Activated gamma-delta T cell (primary cell): Measurements from ENCODE around the gene DOK3.
A peak's percentile ranks its signal among the peaks of the same experiment; 100 is the strongest.

Experiments
- DNase-seq: peaks from one replicate; lab custom pipeline; 2025; lab: John Stamatoyannopoulos, UW

The DOK3 gene

DNA sequence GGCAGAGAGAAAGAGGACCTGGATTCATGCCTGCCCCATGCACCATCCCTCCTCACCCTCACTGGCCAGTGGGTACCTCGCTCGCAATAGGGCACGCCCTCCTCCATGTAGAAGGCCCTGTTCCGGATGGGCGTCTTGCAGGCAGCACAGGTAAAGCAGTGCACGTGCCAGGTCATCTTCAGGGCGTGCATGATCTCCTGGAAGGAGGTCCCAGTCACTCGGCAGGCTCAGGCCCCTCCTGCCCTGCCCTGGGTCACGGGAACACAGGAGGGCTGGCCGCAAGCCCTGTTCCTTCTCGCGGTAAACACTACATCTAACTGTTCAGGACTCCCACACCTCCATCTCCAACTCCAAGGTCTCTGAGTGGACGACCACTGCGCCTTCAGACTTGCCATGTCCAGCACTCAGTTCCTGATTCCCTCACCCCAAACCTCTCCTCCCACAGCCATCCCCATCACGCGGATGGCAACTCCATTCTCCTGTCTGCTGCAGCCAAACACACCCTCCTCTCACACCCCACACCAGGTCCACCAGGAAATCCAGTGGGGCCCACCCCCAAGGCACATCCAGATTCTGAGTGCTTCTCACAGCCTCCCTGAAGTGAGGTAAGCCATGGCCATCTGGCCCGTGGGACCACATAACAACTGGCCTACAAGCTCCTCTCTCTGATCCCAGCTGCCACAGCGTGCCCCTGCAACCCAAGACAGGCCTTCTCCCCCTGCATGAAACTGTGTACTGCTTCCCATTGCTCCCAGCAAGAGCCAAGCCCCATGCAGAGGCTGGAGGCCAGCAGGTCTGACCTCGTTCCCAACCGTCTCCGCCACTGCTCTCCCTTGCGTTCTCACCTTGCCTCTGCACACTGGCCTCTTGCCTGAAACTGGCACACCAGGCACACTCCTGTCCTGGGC, 25.4 kb downstream of the DOK3 start:
- DNase-seq: no peak

DNA sequence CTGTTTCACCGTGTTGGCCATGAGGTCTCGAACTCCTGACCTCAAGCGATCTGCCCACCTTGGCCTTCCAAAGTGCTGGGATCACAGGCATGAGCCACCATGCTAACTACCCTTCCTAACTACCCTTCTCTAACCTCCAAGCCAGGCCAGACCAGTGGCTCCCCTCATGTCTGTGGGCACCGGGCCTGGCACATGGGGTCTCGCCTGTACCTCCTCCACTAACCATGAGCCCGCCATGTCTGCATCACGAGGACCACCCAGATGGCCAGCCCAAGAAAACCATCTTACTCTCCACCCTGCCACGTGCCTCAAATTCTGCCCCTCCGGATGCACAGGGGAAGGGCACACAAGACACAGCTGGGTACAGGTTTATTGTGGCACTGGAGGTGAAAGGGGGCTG, 26.6 kb downstream of the DOK3 start:
- DNase-seq: no peak

DNA sequence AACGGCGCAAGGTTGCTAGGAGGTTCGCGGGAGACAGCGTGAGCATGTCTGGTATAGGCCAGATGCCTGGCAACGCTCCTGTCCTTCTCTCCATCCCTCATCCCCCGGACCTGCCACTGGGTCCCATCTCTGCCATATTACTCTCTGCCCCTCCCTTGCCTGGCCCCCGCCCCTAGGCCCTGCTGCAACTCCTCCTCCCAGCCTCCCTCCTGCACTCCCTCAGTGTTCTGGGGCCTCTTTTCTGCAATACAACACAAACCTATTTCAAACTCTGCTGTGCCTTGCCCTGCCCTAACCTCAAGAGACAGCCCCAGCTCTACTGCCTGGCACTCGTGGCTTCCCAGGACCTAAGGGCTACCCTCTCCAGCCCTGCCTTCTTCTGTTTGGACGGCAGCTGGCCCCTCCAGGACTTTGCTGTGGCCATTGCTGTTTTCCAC, 27.2 kb downstream of the DOK3 start:
- no peak for DNase-seq

DNA sequence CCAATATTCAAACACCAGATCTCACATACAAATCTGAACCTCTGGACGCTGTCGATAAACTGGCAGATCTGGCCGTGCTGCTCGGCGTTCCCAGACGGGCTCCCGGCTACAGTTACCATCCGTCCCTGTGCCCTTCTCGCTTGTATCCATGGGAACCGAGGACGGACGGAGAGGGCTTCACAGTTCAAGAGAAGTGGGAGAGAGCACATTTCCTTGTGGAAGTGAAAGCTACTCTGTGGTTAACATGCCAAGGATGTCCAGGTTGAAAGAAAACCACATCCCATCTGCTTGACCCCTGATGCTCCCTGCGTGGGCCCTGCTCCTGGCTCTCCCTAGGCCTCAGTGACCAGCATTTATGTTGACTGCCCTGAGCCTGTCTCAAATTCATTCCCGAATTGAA, 29.9 kb downstream of the DOK3 start:
- DNase-seq: no peak

DNA sequence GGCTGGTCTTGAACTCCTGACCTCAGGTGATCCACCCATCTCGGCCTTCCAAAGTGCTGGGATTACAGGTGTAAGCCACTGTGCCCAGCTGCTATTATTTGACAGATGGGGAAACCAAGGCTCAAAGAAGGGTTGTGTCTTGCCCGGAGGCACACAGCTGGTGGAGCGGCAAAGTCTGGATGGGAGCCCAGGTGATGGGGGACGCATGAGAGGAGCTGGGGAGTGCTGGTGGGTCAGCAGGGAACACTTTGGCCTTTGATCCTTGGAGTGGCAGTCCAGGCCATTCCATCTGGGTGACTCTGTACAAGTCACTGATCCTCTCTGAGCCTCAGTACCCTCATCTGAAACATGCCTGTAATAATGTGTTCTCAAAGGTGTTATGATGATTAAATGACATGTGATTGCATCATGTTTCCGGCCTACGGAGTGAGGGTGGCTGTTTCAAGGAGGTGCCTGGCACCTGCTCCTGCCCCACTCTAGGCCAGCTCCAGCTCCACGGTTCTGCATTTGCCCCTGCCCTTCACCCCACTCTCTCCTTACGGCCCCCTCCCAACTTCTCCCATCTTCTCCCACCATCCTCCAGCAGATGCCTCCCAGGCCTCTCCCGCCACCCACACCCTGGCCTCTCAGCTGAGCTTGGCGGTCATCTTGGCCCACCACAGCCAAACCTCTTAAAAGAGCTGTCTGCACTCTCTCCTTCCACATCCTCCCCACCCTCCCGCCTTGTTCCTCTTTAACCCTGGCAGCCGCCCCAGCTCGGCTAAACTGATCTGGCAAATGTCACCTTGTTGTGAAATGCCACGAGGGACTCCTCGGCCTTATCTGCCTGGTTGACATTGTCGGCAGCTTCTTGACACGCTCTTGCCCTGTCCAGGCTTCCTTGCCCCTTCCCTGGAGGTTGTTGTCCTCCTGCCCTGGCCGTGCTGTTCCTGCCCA, 30.6 kb downstream of the DOK3 start:
- no peak for DNase-seq

DNA sequence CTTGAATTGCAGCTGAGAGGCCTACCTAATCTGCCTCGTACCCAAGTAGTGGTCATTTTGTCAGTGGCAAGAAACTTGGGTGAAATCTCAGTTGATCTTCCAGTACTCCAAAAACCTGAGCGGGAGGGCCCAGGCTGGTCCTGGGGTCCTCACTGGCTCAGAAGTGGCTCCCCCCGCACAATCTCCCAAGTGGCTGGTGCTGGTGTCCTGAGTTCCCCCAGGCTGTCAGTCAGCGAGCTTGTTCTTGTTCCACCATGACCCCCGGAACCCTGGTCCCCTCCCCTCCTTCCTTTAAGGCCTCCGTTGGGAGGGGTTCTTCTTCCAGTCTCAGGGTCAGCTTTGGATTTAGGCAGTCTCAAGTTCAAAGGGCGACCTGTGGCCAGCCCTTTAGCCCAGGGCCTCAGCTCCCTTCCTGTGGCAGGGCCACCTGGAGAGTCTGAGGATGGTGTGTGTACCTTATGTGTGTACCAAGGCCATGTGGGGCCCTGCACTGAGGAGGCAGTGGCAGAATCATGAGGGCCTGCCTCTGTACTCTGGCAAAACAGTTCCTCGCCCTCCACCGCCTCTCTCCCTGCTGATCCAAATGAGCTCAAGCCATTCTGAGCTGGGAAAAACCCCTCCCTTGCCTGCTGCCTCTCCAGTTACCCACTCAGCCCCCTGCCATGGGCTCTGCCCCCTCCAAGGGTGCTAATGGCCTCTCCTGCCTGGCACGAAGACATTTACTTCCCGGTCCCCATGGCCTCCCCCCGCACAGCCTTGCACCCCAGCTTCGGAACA, 31.7 kb downstream of the DOK3 start:
- DNase-seq: no peak

DNA sequence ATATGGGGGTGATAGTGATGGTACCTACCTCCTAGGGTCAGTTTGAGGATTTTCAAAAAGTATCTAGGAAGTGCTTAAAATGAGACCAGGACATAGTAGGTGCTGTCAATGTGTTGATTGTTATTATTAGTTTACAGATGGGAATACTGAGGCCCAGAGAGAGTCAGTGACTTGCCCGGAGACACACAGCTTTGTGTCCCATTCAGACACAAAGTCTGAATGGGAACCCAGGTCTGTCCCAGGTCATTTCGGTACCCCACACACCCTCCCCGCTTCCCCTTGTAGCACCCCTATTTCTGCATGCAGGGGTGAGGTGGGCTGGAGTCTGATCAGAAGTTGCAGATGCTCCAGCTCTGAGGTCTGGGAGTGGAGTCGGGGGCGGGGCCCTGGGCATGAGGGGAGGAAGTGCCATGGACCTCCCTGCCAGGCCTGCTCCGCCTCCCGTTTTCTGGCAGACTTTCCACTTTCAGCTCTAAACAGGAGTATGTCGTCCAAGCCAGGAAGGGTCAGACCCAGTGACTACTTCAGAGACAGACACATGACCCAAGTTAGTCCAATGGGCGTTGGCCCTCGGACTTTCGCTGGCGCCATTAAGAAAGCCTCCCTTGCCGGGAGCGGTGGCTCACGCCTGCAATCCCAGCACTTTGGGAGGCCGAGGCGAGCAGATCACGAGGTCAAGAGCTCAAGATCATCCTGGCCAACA, 32.9 kb downstream of the DOK3 start:
- no peak for DNase-seq

DNA sequence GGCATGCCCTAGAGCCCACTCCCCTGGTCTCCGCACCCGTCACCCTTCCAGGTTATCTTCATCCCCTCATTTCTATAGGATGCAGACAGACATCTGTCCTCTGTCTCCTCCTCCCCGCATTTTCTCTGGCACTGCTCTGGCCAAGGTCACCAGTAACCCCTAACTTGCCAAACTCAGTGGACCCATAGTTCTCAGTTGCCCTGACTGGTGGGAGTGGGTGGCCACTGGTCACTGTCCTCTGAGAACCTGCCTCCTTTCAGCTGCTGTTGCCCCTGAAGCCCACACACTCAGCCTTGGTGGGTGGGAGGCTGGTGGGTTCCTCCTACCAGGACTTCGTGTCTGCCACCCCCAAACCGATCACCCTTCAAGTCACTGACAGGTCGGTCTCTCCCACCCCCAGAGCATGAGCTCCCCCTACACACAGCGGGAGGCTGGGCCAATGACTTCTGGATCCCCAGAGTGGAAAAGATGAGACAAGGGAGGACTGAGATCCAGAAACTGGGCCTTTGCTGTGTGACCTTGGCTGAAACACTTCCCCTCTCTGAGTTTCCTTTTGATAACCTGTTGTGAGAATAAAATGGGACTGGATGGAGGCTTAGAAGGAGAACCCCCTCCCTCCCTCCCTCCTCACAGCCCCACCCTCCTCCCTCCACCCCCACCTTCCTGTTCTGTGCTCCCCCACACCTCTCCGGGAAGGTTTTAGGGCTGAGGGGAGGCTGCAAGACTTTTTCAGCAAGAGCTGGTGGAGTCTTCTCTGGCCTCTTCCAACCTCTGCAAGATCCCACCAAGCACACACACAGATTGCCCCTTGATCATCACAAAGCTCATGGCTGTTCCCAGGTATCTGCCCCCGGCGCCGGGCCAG, 33.8 kb downstream of the DOK3 start:
- DNase-seq: no peak

DNA sequence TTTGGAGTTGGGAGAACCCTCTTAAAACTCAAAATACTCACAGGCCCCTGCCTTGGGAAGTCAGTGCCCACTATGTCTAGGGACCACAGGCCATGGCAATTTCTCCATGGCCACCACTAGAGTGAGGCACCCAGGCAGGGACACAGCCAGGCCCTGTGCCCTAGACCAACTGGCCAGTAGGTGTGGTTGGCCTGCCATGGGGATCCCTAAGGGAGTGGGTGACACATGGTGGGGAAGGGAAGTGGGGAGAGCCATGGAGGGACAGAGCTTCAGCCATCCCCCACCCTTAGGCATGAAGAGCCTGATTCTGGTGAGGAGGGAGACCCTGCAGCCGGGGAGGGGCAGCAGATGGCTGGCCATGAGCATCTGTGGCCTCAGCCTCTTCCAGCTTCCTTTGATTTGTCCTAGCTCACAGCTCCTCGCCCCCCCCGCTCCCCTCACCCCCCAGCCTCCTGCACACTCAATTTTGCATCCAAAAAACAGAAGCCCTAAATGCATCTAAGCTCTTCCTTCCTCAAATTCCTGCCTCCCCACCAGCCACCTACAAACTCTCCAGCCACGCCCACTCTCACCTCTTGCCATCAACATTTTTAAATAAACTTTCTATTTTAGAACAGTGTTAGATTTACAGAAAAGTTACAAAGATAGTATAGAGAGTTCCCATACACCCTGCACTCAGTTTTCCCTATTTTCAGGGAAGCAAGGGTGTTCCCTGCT, 34.6 kb downstream of the DOK3 start:
- DNase-seq: no peak

DNA sequence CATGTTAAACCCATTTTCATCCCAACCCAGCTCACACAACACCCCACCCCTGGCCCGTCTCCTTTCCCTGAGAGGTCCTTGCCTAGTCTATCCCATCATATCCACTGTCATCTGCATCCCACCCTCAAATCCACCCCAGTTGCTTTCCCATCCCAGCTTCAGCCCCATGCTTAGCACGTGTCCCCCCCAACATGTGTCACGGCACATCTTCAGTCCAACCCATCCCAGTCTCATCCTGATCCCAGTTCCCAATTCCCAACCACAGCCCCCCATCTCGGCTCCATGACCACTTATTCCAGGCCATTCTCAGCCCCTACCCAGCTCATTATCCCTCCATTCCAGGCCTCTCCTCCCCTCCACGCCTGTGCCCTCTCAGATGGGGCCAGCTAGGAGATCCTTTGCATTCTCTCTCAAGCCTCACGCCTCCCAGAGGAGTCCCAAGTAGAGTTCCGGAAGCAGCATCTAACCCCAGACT, 35.6 kb downstream of the DOK3 start:
- no peak for DNase-seq

DNA sequence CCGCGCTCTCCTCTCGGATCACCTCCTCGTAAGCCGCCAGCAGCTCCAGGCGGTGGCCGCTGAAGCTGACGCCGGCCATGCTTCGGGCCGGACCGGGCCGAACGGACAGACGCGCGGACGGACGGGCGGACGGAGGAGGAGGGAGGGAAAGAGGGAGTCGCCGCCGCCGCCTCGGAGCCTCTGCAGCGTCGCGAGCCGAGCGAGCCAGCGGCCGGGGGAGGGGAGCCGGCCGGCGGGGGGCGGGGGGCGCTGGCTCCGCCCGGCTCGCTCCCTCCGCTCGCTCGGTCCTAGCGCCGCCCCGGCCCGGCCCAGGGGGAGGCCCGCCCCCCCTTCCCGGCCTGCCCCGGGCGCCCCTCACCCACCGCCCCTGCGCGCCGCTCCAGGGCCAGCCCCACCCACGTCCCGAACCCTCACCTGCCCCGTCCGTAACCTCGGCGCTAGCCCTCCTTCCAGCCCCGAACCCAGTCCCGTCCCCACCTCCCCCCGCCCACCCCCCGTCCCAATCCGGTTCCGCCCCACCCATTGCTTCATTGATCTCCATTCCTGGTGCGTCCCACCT, 36.1 kb downstream of the DOK3 start, which contains the start of gene DBN1:
Gene DBN1, minus strand, starts transcription at position 192 of the 559 bp plus-strand sequence. Its CDS starts 113 bp downstream, at position 79.
- no peak for DNase-seq

DNA sequence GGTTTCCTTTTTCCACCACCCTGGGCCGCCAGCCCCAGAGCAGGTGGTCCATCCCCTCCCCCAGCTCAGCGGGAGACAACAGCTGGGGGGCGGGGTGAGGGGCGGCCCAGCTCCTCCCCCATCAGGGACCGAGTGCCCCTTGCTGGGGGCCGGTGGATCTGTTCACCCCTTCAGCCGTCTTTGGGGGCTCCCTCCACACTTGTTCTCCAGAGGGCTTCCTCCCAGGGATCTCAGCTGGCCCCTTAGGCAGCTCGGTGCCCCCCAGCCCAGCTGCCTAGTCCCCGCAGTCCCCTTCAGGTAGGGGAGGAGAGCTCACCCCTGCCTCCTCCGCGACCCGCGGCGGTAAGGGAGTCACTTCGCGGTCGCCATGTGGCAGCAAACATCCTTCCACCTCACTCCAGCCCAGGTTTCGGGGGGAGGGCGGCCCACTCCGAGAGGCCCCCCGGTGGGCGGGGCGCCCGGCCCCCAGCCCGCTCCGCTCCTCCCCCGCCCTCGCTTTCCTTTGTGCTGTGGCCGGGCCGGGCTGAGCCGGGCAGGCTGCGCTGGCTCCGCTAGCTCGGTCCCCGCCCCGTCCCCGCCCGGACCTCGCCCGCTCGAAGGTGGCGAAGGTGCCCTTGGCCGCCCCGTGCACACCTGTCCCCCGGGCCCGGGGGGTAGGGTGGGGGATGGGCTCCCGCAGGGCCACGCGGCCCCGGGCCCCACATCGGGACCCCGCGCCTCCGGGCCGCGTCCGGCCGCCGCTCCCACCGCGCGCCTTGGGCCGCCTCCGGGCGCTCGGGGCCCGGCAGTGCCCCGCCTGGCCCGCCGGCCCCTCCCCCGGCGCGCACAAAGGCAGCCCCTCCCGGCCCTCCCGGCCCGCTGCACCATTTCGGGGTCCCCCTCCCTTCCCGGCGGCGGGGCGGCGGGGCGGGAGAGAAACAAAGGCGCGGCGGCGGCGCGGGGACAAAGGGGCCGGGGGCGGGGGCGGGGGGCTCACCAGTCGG, 36.9 kb downstream of the DOK3 start:
- DNase-seq: peak; percentile 50

DNA sequence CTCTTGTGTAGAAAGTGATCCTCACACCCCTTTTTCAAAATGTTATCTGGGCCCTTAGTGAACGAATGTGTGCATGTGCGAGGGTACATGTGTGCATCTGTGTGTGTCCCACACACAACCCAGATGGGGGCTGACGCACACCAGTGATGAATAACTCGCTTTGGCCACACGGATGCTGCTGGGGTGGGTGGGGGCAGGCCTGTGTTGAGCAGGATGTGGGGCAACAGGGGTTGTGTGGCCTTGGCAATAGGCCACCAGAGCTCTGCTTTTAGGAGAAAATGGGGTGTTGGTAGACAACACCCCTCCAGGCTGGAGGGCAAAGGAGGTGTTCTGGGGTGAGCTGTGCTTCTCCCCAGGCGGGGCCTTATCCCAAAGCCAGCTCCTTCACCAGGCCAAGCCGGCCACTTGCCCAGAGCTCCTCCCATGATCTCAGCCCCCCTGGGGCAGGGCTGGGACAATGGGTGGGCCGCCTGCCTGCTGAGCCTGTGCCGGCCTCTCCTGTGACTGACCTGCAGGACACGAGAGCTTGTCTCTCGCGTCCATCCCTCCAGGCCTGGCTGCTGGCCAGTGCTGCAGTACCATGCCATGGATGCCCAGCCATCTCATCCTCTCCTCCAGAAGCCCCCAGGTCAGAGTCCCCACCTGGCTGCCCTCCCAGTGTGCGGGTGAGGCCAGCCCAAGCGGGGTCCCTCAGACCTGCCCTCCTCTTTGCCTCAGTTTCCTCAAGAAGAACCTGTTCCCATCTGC, 37.8 kb downstream of the DOK3 start:
- DNase-seq: no peak

DNA sequence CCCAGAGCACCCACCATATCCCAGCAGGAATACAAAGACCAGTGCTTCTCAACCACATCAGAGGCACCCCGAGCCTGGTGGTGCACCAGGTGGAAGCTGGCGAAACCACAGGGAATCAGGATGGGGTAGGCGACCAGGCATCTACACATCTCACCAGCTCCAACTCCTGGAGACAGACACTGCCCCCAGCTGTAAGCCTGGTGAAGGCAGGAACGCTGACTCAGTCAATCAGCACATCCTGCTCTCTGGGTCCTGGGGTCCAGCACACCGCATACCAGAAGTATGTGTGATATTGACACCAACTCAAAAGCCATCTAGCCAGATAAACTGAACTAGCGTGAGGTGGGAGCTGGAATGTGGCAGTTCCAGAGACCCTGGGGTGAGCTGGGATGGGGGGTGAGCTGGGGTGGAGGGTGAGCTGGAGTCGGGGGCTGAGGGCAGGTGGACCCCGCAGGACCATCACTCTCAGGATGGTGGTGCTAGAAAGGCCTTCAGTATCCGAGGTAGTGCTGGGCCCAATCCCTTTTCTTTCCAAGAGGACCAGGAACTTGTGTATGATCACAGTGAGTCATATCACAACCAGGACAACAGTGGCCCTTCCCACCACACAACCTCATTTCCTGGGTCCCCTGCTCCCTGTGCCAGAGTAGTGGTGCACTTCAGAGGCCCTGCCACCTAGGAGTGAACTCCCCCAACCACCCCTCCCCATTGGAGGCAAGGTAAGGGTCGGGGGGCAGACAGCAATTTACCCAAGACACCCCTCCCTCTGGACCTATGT, 38.7 kb downstream of the DOK3 start:
- no peak for DNase-seq

DNA sequence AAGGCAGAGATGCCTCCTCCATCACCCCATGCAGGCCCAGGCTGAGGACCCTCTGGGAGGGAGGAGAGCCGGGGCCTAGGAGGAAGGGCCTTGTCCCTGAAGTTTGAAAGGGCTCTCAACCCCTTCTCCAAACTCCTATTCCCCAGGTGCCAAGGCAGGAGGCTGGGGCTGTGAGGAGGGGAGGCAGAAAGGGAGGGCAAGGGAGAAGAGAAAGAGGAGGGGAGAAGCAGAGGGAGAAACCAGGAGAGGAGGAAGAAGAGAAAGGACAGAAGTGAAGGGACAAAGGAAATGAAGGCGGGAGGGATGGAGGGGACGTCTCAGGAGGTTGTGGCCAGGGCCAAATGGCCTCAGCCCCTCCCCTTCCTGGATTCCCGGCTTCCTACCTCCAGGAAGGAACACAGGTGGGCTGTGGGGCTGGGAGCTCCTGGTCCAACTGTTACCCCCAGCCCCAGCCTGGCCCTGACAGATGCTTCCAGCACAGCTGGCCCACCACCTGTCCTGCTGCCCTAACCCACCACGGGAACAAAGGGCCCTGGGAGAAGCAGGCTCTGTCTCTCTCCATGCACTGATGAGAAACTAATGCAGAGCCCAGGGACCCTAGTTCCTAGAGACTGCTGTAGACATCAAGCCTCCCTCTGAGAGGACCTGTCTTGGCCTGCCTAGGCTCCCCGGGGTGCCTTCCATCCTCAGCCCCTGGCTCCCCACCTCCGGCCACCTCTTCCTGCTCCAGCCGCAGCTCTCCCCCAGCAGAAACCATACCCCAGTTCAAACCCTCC, 39.7 kb downstream of the DOK3 start:
- DNase-seq: no peak
